ENCODE data around the gene CENPVL1. TPM values are rescaled to one million over a fixed set of nuclear protein-coding genes. Genes with fewer than 3 reads are reported as not detected.
"Not testable (repeated sequence)": the region's sequence is repeated elsewhere in the genome, so short reads cannot be mapped to it uniquely, and the experiment has no call there.

CENPVL1 gene
- 0.11 TPM in 1 of 2 replicates, not detected in the other for total RNA-seq (2014; rRNA removed)
- not detected for polyA plus RNA-seq (2012)

DNA sequence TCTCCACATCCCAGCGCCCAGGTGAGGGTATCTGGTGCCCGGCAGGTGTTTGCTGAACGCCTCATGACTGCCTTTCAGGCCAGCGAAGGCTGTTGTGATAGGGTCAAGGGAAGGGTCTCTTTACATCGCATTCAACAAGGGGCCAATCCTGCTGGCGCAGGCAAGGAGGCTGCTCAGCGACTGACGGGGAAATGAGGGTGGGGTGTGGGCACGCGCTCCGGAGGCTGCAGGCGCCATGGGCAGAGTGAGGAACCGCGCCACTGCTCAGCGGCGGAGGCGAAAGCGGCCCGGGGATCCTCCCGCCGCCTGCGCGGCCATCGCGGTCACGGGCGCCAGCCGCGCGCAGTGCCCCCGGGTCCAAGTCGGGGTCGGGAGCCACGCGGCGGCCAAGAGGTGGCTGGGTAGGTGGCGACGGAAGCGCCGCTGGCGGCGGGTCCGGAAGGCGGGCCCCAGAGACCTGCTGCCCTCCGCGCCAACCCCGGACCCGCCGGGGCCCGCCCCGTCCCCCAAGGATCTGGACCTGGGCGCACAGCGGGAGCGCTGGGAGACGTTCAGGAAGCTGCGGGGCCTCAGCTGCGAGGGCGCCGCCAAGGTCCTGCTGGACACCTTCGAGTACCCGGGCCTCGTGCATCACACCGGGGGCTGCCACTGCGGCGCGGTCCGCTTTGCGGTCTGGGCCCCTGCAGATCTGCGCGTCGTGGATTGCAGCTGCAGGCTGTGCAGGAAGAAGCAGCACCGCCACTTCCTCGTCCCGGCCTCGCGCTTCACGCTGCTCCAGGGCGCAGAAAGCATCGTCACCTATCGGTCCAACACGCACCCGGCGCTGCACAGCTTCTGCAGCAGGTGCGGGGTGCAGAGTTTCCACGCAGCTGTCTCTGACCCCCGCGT lies at the start of gene CENPVL1:
TSS of gene CENPVL1 (plus strand) at position 236 of the 888 bp plus-strand sequence. CDS start at position 236, 0 bp downstream.
- not testable (repeated sequence) for DNase-seq (ENCODE audit: low read depth)

DNA sequence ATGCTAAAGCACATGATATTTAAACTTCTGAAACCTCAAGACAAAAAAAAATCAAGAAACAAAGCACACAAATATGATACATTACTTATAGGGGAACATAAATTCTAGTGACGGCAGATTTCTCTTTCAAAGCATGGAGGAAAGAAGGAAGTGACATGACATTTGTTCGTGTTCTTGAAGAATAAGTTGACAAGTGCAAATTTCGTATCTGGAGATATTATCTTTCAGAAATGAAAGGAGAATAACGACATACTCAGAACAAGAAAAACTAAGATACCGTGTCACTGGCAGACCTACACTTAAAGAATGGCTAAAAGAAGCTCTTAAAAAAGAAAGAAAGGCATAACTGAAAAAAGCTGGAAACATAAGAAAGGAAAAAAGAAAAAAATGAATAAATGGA lies 44.3 kb upstream of the CENPVL1 start:
- no peak for DNase-seq (ENCODE audit: low read depth)

DNA sequence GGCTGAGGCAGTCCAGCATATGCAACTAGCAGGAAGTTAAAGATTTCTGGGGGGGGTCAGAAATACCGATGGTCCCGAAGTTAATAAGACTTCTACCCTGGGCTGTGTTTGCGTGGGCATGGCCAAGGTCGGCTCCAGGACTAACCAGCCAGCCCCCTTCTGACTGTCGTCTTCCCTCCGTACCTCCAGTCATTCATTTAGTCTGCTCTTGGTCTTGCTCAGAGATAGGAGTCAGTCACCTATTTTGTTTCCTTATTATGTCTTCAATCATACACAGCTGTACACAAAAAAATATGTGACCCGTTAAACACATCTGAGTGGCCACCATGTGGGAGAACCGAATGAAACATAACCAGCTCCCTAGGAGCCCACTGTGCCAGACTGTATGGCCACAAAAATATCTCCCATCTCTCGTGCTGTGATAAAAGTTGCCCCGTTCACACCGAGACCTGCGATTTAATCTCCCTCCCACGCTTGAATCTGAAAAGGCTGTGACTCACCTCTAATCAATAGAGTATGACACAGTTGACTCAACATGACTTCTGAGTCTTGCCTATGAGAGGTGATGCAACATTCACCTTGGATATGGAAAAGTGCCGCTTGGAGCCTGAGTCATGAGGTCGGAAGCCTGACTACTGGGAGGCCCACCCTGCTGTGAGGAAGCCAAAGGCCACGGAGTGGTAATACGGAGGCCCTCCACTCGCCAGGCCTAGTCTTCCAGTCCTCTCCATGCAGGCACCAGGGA lies 30.5 kb upstream of the CENPVL1 start:
- DNase-seq (ENCODE audit: low read depth): not testable (repeated sequence)

DNA sequence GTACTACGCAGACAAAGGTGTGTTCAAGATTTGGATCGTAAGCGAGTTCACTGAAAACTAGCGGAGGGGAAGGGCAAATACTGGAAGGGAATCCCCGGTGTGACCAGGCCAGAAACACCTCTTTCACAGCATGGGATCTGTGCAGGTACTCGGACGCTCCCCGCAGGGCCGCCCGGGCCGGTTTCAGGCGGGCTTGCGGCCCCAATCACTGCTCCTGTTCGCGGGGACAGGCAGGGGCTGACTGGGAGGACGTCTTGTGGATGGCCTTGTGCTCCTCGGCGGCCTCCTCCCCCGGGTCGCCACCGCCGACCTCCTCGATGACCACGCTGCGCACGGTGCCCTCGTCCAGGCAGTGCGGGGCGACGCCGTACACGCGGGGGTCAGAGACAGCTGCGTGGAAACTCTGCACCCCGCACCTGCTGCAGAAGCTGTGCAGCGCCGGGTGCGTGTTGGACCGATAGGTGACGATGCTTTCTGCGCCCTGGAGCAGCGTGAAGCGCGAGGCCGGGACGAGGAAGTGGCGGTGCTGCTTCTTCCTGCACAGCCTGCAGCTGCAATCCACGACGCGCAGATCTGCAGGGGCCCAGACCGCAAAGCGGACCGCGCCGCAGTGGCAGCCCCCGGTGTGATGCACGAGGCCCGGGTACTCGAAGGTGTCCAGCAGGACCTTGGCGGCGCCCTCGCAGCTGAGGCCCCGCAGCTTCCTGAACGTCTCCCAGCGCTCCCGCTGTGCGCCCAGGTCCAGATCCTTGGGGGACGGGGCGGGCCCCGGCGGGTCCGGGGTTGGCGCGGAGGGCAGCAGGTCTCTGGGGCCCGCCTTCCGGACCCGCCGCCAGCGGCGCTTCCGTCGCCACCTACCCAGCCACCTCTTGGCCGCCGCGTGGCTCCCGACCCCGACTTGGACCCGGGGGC lies 28.2 kb upstream of the CENPVL1 start:
- DNase-seq (ENCODE audit: low read depth): not testable (repeated sequence)

DNA sequence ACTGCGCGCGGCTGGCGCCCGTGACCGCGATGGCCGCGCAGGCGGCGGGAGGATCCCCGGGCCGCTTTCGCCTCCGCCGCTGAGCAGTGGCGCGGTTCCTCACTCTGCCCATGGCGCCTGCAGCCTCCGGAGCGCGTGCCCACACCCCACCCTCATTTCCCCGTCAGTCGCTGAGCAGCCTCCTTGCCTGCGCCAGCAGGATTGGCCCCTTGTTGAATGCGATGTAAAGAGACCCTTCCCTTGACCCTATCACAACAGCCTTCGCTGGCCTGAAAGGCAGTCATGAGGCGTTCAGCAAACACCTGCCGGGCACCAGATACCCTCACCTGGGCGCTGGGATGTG lies 27.6 kb upstream of the CENPVL1 start, which contains the start of gene CENPVL2:
TSS of gene CENPVL2 (minus strand) at position 112 of the 343 bp plus-strand sequence. CDS start at position 112, 0 bp downstream.
- DNase-seq (ENCODE audit: low read depth): not testable (repeated sequence)

DNA sequence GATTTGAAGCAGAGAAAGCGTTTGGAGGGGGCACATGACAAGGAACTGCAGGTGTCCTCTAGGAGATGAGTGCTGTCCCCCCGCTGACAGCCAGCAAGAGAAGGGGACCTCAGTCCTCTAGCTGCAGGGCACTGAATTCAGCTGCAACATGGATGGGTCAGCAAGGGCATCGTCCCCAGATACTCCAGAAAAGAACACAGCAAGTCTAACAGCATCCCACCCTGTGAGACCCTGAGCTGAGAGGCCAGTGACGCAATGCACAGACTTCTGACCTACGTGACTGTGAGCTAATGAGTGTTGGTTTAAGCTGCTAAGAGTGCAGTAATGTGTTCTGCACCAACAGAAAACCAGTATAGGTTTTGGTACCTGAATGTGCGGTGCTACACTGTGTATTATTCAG lies 16.1 kb upstream of the CENPVL1 start:
- no peak for DNase-seq (ENCODE audit: low read depth)

DNA sequence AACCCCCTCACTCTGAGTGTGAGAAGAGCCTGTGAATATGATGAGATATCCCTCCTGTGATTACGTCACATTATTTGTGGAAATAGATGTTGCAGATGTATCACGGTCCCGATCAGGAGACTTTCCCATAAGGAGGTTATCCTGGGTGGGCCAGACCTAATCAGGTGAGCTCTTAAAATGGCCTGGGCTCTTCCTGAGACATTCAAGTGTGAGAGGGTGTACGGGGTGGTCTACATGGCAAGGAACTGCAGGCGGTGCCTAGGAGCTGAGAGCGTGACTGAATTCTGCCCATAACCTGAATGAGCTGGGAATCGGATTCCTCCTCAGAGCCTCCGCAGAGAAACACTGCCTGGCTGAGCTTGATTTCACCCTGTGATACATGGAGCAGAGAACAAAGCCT lies 12.9 kb upstream of the CENPVL1 start:
- no peak for DNase-seq (ENCODE audit: low read depth)

DNA sequence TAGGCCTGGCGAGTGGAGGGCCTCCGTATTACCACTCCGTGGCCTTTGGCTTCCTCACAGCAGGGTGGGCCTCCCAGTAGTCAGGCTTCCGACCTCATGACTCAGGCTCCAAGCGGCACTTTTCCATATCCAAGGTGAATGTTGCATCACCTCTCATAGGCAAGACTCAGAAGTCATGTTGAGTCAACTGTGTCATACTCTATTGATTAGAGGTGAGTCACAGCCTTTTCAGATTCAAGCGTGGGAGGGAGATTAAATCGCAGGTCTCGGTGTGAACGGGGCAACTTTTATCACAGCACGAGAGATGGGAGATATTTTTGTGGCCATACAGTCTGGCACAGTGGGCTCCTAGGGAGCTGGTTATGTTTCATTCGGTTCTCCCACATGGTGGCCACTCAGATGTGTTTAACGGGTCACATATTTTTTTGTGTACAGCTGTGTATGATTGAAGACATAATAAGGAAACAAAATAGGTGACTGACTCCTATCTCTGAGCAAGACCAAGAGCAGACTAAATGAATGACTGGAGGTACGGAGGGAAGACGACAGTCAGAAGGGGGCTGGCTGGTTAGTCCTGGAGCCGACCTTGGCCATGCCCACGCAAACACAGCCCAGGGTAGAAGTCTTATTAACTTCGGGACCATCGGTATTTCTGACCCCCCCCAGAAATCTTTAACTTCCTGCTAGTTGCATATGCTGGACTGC lies 2.8 kb downstream of the CENPVL1 start:
- DNase-seq (ENCODE audit: low read depth): not testable (repeated sequence)

DNA sequence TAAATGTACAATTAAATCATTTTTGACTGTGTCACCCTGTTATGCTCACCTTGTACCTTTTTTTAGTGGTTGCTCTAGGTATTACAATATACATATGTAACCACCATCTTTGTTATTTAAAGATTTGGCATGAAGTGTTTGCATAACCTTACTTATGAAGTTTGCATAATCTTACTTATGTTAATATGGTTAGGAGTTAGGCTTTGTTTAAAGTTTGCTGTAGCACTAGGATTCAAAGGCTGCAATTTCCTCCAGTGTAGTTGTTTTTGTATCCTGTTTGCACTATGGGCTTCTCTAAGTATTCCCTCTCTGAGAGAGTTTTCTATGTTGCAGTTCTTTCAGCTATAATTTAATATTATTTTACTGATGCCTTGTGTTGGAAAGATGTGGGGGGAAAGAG lies 17.9 kb downstream of the CENPVL1 start:
- DNase-seq (ENCODE audit: low read depth): no peak

DNA sequence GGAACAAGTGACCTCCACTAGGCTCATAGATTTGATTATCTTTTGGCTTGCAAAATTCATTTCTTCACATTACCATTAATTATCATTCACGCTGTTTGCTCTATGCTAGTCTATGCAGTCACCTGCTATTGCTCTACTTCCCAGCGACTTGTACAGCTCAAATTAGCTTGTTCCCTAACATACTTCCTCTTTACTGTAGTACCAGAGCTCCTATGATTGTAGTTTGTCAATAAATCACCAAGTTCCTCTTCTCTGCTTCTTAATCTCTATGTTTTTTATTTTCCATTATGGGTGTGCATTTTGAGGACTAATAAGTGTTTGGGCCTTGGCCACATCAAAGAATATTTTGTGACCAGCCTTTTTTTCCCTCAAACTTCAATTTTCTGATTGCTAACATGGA lies 26.8 kb downstream of the CENPVL1 start:
- no peak for DNase-seq (ENCODE audit: low read depth)

DNA sequence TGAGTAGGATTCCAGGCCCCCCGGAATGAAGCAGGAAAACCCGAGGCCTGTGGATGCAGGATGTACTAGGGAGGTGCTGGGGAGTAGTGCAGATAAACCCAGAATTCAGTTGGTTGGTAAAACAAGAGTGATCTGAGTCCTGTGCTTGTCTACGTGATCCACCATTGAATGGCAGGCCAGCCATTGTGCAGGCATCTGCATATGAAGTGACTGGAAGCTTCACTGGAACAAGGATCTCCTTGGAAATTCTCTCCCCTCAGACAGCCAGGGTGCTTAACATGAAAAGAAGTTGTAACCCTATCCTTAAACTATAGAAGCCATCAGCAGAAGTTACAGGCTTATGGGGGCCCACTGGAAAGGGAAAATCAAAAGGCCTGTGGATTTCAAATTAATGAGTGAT lies 32.3 kb downstream of the CENPVL1 start:
- no peak for DNase-seq (ENCODE audit: low read depth)

DNA sequence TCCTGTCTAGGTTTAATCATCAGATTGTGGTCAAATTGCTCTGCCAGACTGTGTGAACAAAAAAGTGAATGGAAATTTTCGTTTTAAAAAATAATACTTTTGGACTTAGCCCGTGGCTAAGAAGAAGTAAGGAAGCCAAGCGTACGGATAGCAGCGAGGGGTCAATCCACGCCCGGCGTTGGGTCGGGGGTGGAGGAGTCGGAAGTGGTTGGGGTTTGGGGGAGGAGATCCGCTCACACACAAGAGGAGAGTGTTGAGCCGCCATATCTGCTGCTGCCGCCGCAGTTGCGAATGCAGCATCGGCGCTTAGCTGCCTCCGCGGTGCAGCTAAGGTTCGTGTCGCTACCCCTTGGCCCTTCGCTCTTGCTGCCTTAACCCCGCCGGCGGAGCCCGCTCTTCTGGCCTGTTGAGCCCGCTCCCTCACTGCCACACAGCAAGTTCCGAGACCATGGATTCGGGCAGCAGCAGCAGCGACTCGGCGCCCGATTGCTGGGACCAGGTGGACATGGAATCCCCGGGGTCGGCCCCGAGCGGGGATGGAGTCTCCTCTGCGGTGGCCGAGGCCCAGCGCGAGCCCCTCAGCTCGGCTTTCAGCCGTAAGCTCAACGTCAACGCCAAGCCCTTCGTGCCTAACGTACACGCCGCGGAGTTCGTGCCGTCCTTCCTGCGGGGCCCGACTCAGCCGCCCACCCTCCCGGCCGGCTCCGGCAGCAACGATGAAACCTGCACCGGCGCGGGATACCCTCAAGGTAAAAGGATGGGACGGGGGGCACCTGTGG lies 33.1 kb downstream of the CENPVL1 start, which contains the start of gene GSPT2:
TSS of gene GSPT2 (plus strand) at position 264 of the 779 bp plus-strand sequence. CDS start at position 449, 185 bp downstream.
- DNase-seq (ENCODE audit: low read depth): peak; percentile 72

DNA sequence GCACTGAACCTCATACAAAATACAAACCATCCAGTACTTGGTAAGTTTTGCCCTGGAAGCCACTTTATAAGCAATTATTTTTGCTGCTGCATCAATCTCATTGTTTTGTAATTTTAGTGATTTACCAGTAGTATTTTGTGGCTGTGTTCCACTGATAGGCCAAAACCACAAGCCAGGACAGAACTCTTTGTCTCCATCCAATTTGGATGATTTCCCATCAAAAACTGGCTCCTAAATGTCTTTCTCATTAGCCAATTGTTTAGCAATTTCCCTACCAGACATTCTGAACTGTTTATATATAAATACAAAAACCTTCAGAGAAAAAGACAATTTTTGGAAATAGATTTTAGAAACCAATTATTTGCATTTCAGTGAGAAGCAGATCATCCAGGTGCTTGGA lies 37.4 kb downstream of the CENPVL1 start:
- no peak for DNase-seq (ENCODE audit: low read depth)

DNA sequence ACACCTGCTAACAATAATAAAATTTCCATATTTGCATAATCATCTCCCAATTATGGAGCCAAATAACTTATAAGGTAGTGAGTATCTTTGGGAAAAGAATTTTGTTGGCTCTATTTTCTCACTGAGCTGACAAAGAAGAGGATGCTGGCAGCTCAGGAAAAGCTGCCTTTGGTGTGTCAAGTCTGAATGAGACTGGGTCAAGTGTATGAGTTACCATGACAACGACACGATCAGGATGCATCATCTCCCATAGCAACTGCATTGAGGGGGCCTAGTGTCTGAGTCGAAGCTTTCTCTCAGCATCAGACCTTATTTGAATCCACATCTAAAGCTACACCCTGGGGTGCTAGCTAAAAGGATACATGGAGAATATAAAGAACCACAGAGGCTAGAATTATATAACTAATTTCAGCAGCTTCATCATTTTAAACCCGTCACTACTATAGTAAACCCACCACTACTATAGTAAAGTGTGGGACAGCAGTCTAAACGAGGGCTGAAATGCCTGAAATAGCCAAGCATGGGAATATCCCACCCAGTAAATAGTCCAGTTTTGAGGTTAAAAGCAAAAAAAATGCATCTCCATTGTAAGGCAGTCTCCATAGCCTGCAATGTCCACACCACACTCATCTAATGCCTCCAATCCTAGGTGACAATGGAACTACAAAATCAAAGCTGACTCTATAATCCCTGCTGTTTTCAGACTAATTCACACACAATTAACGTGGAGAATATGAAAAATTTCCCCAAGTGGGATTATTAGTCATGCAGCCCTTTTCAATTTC lies 48.9 kb downstream of the CENPVL1 start:
- DNase-seq (ENCODE audit: low read depth): no peak

DNA sequence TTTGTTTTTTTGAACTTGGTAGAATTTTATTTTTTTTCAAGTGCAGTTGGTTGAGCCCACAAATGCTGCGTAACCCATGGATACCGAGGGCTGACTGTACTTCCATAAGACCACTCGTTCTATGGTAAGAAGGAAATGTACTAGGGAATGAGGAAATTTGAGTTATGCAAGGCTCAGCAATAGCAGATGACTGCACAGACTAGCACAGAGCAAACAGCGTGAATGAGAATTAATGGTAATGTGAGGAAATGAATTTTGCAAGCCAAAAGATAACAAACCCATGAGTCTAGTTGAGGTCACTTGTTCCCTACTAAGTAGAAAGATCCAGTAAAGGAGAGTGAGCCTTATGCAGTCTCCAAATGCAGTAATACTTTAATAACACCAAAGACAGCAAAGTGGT lies 50.3 kb downstream of the CENPVL1 start:
- DNase-seq (ENCODE audit: low read depth): no peak
